Panc1 (cell line): Measurements from ENCODE around the gene MMP17. TPM values are rescaled to one million over a fixed set of nuclear protein-coding genes. Genes with fewer than 3 reads are reported as not detected.

ENCODE experiments used
- ATAC-seq: fragments of 200-7000 bp; cut with Tn5 transposase; 2 replicates; pipeline ENCODE4 v1.9.1; 2020; ENCODE audit warnings: mild to moderate bottlenecking, moderate library complexity
- BruUV-seq: library from RNA; stranded (reverse); fragments of 400-500 nt; replicated peaks from 2 replicates; lab custom pipeline; 2021; lab: Mats Ljungman, UMichigan
- CTCF ChIA-PET: fragments of 300-600 bp; sonication (Branson Sonifier 250); formaldehyde crosslinking; loops from one replicate; lab custom pipeline; 2022; ENCODE audit warnings: antibody characterized with exemption; lab: Charles Lee
- POLR2A ChIA-PET: fragments of 300-600 bp; sonication (Branson Sonifier 250); formaldehyde crosslinking; loops from one replicate; lab custom pipeline; 2022; ENCODE audit warnings: antibody characterized with exemption; lab: Charles Lee
- DNase-seq: peaks from one replicate; pipeline ENCODE4 v3.0.0-alpha.2; 2010; ENCODE audit warnings: low read depth, low spot score
- H3K27ac ChIP-seq: 2 replicates; pipeline ENCODE4 v1.5.1; 2011; ENCODE audit warnings: mild to moderate bottlenecking, low read length, inconsistent platforms
- H3K27me3 ChIP-seq: fragments of 200-500 bp; sonication (Bioruptor generic); 2 replicates; pipeline ENCODE4 v1.6.0; 2014; ENCODE audit warnings: low read length, inconsistent platforms; ENCODE audit not compliant: control insufficient read depth, insufficient read depth
- H3K36me3 ChIP-seq: fragments of 200-500 bp; sonication (Bioruptor generic); 2 replicates; pipeline ENCODE4 v1.5.1; 2014; ENCODE audit warnings: inconsistent platforms, mild to moderate bottlenecking, low read length, moderate library complexity; ENCODE audit not compliant: control insufficient read depth, insufficient read depth
- H3K4me1 ChIP-seq: 2 replicates; pipeline ENCODE4 v1.5.1; 2011; ENCODE audit warnings: inconsistent platforms, mild to moderate bottlenecking, low read length, moderate library complexity; ENCODE audit not compliant: control insufficient read depth, insufficient read depth
- H3K4me3 ChIP-seq, 2 experiments: 2 replicates each; pipeline ENCODE4 v1.5.1; 2011 to 2012; ENCODE audit warnings: low read depth in 2 of 2, low read length in 2 of 2, mild to moderate bottlenecking in 2 of 2, inconsistent platforms in 1 of 2, moderate library complexity in 1 of 2
- H3K9me3 ChIP-seq: fragments of 200-500 bp; sonication (Bioruptor generic); 2 replicates; pipeline ENCODE4 v1.5.1; 2014; ENCODE audit warnings: low read depth, mild to moderate bottlenecking, inconsistent platforms, low read length, moderate library complexity; ENCODE audit not compliant: control insufficient read depth, insufficient read depth
- CTCF ChIP-seq: fragments of 450-650 bp; IDR thresholded peaks from 2 replicates; pipeline ENCODE4 v1.5.1; 2017; ENCODE audit warnings: mild to moderate bottlenecking
- POLR2AphosphoS5 ChIP-seq: IDR thresholded peaks from 2 replicates; pipeline ENCODE4 v1.6.1; 2012; ENCODE audit warnings: mild to moderate bottlenecking, low read depth, low read length, moderate library complexity
- REST ChIP-seq, 2 experiments: IDR thresholded peaks; 2 replicates each; pipeline ENCODE4 v1.6.1; 2011 to 2012; ENCODE audit warnings: low read depth in 2 of 2, control low read depth in 1 of 2, low read length in 1 of 2, mild to moderate bottlenecking in 1 of 2, moderate library complexity in 1 of 2; ENCODE audit not compliant: insufficient read depth in 1 of 2
- SIN3A ChIP-seq: IDR thresholded peaks from 2 replicates; pipeline ENCODE4 v1.6.1; 2012; ENCODE audit warnings: low read depth, mild to moderate bottlenecking, low read length, moderate library complexity, borderline replicate concordance; ENCODE audit not compliant: insufficient read depth
- TCF7L2 ChIP-seq: IDR thresholded peaks from 2 replicates; pipeline ENCODE4 v1.6.1; 2011; ENCODE audit warnings: mild to moderate bottlenecking, low read depth, low read length, inconsistent platforms
- in situ Hi-C: cut with HindIII; loops from 2 replicates; pipeline ENCODE4 v1.10.0; 2016; ENCODE audit warnings: low sequenced_read_pairs, low pct_unique_long_range_greater_than_20kb
- intact Hi-C: fragments of 100-400 bp; cut with micrococcal nuclease; formaldehyde crosslinking; loops from one replicate; pipeline ENCODE4 v1.10.0; 2022; ENCODE audit not compliant: unreplicated experiment
- total RNA-seq: library from RNA; stranded (reverse); gene quantifications from one replicate; pipeline ENCODE4 v1.2.1, GENCODE V29; 2021; ENCODE audit not compliant: unreplicated experiment

Gene MMP17
- total RNA-seq, 1 experiment from 2014 or later = 30.0 TPM

- CTCF ChIA-PET = no interaction called here
- Histone ChIP-seq H3K36me3 (no peaks in the 10 kb centered on the region), H3K4me3 (no peak overlapping the region), H3K4me1 (no peaks in the 10 kb centered on the region; the same call in 1 of the 2 replicates), H3K27me3 (no peaks in the 10 kb centered on the region), H3K27ac (no peak overlapping the region), H3K9me3 (no peaks in the 10 kb centered on the region)
- no peak for DNase-seq
- BruUV-seq = no TSS peak
- intact Hi-C loops = no loop called here
- no peak for ATAC-seq
- POLR2A ChIA-PET = no interaction called here
- TF ChIP-seq CTCF (no peak), REST (IDR thresholded peaks at IDR 0.05; ENCODE audit: insufficient read depth in 1 of 2, low read depth in 2 of 2, low read length in 1 of 2) (no peak), TCF7L2 (no peak), POLR2AphosphoS5 (no peak), SIN3A (no peak)
- in situ Hi-C loops = no loop called here
Measured at GRCh38 chr12:131847456-131847855, 19.3 kb downstream of the MMP17 start.

GRCh38 chr12:131848753-131849152 lies 20.6 kb downstream of the MMP17 start:
- TF ChIP-seq POLR2AphosphoS5 (no peak), SIN3A (no peak), REST (IDR thresholded peaks at IDR 0.05; ENCODE audit: insufficient read depth in 1 of 2, low read depth in 2 of 2, low read length in 1 of 2) (no peak), CTCF (no peak), TCF7L2 (no peak)
- Histone ChIP-seq H3K4me1 (no peaks in the 10 kb centered on the region; the same call in 1 of the 2 replicates), H3K27ac (no peak overlapping the region), H3K36me3 (no peaks in the 10 kb centered on the region), H3K4me3 (no peak overlapping the region), H3K9me3 (no peaks in the 10 kb centered on the region), H3K27me3 (no peaks in the 10 kb centered on the region)
- in situ Hi-C loops (no loop called here), intact Hi-C loops (no loop called here)
- ChIA-PET POLR2A (no interaction called here), CTCF (no interaction called here)
- ATAC-seq (no peak), DNase-seq (no peak)
- BruUV-seq = no TSS peak
